HL-60 (cell line): ENCODE measurements around the gene SLC10A1.

Source experiments
- DNase-seq, 2 experiments: peaks; one replicate each; pipeline ENCODE4 v3.0.0-alpha.2; 2010 to 2020; ENCODE audit warnings: low read depth in 1 of 2, low spot score in 1 of 2
- H3K27ac ChIP-seq: fragments of 250-450 bp; sonication (Bioruptor Pico); replicated peaks from 2 replicates; pipeline ENCODE4 v1.5.1; 2020; ENCODE audit warnings: mild to moderate bottlenecking, moderate library complexity
- H3K27me3 ChIP-seq: fragments of 250-450 bp; sonication (Bioruptor Pico); 2 replicates; pipeline ENCODE4 v1.5.1; 2021; ENCODE audit warnings: mild to moderate bottlenecking, moderate library complexity; ENCODE audit not compliant: insufficient read depth, poor library complexity, severe bottlenecking
- H3K4me3 ChIP-seq: replicated peaks from 2 replicates; pipeline ENCODE4 v1.5.1; 2011; ENCODE audit warnings: mild to moderate bottlenecking, control low read depth, low read length; ENCODE audit not compliant: insufficient read depth
- GABPA ChIP-seq: IDR thresholded peaks from 2 replicates; pipeline ENCODE4 v1.6.1; 2012; ENCODE audit warnings: low read depth
- POLR2AphosphoS5 ChIP-seq: IDR thresholded peaks from 2 replicates; pipeline ENCODE4 v1.6.1; 2012; ENCODE audit warnings: low read depth
- SPI1 ChIP-seq: IDR thresholded peaks from 2 replicates; pipeline ENCODE4 v1.6.1; 2012; ENCODE audit warnings: low read depth, mild to moderate bottlenecking, borderline replicate concordance
- TF ChIP-seq, protein P1 (sequence below): IDR thresholded peaks from one replicate; pipeline ENCODE4 v1.5.1; 2011; ENCODE audit warnings: low read length, control low read depth, inconsistent platforms; ENCODE audit not compliant: insufficient read depth
- TF ChIP-seq, protein P2 (sequence below): IDR thresholded peaks from 2 replicates; pipeline ENCODE4 v1.6.1; 2012; ENCODE audit warnings: low read depth; ENCODE audit not compliant: insufficient replicate concordance

The SLC10A1 gene

DNA sequence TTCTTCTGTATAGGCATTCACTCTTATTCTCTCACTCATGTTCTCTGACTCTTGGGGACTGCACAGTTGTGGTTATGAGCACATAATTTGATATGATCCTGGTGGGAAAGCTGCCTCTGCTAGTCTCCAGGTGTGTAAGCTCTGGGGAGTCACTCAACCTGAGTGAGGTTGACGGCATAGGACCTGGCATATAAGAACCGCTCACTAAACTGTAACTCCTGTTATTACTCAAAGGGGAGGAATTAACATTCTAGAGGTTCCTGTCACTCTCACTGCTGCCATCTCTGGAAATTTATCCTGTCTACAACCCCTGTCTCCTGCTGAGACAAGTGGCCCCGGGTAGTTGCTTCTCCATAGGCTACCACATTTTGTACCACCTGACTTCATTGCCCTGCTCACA is 16.1 kb downstream of the SLC10A1 start:
- no peak for TF ChIP-seq GABPA
- no peak for TF ChIP-seq POLR2AphosphoS5
- TF ChIP-seq, protein P1, sequence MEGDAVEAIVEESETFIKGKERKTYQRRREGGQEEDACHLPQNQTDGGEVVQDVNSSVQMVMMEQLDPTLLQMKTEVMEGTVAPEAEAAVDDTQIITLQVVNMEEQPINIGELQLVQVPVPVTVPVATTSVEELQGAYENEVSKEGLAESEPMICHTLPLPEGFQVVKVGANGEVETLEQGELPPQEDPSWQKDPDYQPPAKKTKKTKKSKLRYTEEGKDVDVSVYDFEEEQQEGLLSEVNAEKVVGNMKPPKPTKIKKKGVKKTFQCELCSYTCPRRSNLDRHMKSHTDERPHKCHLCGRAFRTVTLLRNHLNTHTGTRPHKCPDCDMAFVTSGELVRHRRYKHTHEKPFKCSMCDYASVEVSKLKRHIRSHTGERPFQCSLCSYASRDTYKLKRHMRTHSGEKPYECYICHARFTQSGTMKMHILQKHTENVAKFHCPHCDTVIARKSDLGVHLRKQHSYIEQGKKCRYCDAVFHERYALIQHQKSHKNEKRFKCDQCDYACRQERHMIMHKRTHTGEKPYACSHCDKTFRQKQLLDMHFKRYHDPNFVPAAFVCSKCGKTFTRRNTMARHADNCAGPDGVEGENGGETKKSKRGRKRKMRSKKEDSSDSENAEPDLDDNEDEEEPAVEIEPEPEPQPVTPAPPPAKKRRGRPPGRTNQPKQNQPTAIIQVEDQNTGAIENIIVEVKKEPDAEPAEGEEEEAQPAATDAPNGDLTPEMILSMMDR, result no peak
- no peak for TF ChIP-seq SPI1
- TF ChIP-seq, protein P2, sequence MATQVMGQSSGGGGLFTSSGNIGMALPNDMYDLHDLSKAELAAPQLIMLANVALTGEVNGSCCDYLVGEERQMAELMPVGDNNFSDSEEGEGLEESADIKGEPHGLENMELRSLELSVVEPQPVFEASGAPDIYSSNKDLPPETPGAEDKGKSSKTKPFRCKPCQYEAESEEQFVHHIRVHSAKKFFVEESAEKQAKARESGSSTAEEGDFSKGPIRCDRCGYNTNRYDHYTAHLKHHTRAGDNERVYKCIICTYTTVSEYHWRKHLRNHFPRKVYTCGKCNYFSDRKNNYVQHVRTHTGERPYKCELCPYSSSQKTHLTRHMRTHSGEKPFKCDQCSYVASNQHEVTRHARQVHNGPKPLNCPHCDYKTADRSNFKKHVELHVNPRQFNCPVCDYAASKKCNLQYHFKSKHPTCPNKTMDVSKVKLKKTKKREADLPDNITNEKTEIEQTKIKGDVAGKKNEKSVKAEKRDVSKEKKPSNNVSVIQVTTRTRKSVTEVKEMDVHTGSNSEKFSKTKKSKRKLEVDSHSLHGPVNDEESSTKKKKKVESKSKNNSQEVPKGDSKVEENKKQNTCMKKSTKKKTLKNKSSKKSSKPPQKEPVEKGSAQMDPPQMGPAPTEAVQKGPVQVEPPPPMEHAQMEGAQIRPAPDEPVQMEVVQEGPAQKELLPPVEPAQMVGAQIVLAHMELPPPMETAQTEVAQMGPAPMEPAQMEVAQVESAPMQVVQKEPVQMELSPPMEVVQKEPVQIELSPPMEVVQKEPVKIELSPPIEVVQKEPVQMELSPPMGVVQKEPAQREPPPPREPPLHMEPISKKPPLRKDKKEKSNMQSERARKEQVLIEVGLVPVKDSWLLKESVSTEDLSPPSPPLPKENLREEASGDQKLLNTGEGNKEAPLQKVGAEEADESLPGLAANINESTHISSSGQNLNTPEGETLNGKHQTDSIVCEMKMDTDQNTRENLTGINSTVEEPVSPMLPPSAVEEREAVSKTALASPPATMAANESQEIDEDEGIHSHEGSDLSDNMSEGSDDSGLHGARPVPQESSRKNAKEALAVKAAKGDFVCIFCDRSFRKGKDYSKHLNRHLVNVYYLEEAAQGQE, result no peak

DNA sequence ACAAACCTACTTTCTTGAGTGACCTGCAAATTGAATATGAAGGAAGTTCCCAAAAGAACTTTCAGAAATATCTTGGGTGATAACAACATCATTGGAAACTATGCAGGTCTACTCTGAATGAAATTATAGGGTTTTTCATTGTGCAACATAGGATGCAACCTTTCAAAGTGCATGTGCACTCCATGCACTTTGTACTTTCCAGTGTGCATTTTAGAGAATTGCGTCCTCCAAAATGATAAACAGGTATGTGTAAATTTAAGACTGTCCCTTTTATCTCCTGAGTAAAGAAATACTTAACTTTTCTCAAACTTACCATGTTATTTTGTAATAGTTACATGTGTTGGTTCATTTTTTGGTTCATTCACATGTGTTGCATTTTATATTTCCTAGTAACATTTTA is 16.9 kb downstream of the SLC10A1 start:
- DNase-seq, result no peak
- H3K27me3 ChIP-seq, result no peaks in the 10 kb centered on the region
- no peak overlapping the region for H3K27ac ChIP-seq
- H3K4me3 ChIP-seq, result no peak overlapping the region
- TF ChIP-seq, protein P2, result no peak
- TF ChIP-seq, protein P1, result no peak
- TF ChIP-seq POLR2AphosphoS5, result no peak
- no peak for TF ChIP-seq GABPA
- TF ChIP-seq SPI1, result no peak

More for the DNA sequence above, 16.1 kb downstream of the SLC10A1 start:
- DNase-seq, result no peak
- no peaks in the 10 kb centered on the region for H3K27me3 ChIP-seq
- H3K27ac ChIP-seq, result no peak overlapping the region
- no peak overlapping the region for H3K4me3 ChIP-seq

DNA sequence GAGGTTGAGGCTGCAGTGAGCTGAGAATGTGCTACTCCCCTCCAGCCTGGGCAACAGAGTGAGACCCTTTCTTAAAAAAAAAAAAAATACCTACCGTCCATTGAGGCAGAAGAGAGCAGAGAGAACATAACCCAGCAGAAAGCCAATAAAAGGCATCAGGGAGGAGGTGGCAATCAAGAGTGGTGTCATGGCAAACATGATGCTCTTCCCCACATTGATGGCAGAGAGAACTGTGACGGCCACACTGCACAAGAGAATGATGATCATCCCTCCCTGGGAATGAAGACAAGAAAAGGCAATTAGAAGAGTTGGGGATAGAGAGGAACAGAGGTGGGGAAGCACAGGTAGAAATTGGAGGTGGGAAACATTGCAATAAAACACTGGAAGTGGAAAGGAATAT is 18.0 kb downstream of the SLC10A1 start:
- TF ChIP-seq POLR2AphosphoS5 (no peak), SPI1 (no peak), GABPA (no peak)
- TF ChIP-seq, protein P1, result no peak
- TF ChIP-seq, protein P2, result no peak
- Histone ChIP-seq H3K27me3 (no peaks in the 10 kb centered on the region), H3K27ac (no peak overlapping the region), H3K4me3 (no peak overlapping the region)
- no peak for DNase-seq
